Stimulated activated CD4-positive, alpha-beta T cell treated with anti-CD3 and anti-CD28 coated beads, Interleukin-1b, Interleukin-23, amount 100 ng/mL, for 4 hours (primary cell): Measurements from ENCODE around the gene CYP19A1.

ENCODE experiments used
- DNase-seq, 2 donors: peaks; one replicate each; pipeline ENCODE4 v3.0.0-alpha.2; 2020; ENCODE audit warnings: low read depth in 2 of 2

CYP19A1 gene

GRCh38 chr15:51359981-51360380, 21.6 kb upstream of the CYP19A1 start:
- no peak for DNase-seq

- no peak for DNase-seq
These were observed 18.6 kb upstream of the CYP19A1 start for GRCh38 chr15:51356983-51357382.

DNA sequence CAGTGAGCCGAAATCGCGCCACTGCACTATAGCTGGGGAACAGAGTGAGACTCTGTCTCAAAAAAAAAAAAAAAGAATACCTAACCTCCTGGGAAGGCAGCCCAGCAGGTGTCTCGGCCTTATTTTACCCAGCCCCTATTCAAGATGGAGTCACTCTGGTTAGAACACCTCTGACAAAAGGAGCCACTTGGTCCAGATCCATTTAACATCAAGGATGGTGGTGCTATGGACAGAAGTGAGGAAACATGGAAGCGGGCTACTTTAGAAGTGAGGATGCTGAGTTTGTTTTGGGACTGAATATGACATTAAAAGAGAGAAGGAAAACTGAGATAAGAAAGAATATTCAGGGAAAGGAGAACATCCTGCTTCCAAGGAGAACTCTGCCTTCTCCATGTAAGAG, 17.8 kb upstream of the CYP19A1 start:
- DNase-seq: no peak

DNA sequence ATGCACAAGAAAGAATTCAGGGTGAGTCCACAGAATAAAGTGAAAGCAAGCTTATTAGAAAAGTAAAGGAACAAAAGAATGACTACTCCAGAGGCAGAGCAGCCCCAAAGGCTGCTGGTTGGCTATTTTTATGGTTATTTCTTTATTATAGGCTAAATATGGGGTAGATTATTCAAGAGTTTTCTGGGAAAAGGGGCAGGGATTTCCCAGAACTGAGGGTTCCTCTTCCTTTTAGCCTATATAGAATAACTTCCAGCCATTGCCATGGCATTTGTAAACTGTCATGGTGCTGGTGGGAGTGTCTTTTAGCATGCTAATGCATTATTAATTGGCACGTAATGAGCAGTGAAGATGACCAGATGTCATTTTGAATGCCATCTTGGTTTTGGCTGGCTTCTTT, 16.7 kb upstream of the CYP19A1 start:
- no peak for DNase-seq

- no peak for DNase-seq
These were observed 15.6 kb upstream of the CYP19A1 start for GRCh38 chr15:51353976-51354375.

- DNase-seq: no peak
These were observed 12.3 kb upstream of the CYP19A1 start for GRCh38 chr15:51350723-51351122.

GRCh38 chr15:51349156-51349844, 10.9 kb upstream of the CYP19A1 start:
- no peak for DNase-seq

GRCh38 chr15:51348688-51349087, 10.3 kb upstream of the CYP19A1 start:
- no peak for DNase-seq

DNA sequence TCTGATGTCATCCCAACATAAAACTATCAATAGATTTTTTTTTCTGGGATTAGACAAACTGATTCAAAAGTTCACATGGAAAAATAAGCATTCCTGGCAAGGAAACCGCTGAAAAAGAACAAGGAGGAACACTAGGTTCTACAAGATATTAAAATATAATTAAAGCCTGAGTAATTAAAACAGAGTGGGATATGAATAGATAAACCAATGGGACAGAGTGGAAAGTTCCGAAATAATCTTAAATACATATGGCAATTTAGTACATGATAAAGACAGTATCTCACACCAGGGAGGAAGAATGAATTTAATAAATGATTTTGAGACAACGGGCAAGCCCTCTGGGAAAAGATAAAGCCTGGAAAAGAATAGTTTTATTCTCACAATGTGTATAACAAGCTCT, 7.7 kb upstream of the CYP19A1 start:
- DNase-seq: no peak

- no peak for DNase-seq
These were observed 5.1 kb upstream of the CYP19A1 start for GRCh38 chr15:51343466-51343865.

GRCh38 chr15:51342227-51342999, 4.0 kb upstream of the CYP19A1 start:
- DNase-seq: no peak

GRCh38 chr15:51341366-51342226, 3.2 kb upstream of the CYP19A1 start, which contains the start of gene GLDN:
Gene GLDN, plus strand, starts transcription at chr15:51341655. Its CDS starts 30 bp downstream, at chr15:51341685.
- no peak for DNase-seq

GRCh38 chr15:51335538-51336410, 2.6 kb downstream of the CYP19A1 start:
- no peak for DNase-seq

GRCh38 chr15:51335087-51335486, 3.3 kb downstream of the CYP19A1 start:
- no peak for DNase-seq

GRCh38 chr15:51334011-51334451, 4.4 kb downstream of the CYP19A1 start:
- DNase-seq: no peak

- no peak for DNase-seq
These were observed 4.8 kb downstream of the CYP19A1 start for GRCh38 chr15:51333571-51333970.

- DNase-seq: no peak
These were observed 5.9 kb downstream of the CYP19A1 start for GRCh38 chr15:51332206-51333147.

- DNase-seq: no peak
These were observed 7.3 kb downstream of the CYP19A1 start for GRCh38 chr15:51331141-51331540.

- DNase-seq: no peak
These were observed 9.5 kb downstream of the CYP19A1 start for GRCh38 chr15:51328926-51329325.

DNA sequence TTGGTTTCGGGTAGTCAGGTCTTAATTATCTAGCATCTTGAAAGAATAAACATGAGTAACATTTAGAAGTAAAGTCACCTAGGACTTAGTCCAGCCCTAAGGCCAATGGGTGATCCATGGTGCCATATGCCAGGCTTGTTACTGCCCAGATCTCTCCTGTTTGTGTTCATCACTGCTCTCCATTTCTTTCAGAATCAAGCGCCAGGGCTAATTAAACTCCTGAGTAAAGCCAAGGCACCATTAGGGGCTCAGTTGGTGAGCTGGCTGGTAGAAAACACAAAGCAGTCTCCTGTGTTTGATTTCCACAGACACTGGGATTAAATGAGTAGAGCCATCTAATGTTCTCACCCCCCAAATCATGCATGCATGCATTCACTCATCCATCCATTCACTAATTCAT, 11.3 kb downstream of the CYP19A1 start:
- no peak for DNase-seq
